Stimulated activated CD8-positive, alpha-beta memory T cell treated with anti-CD3 and anti-CD28 coated beads, Interleukin-7, amount 100 ng/mL, for 48 hours (primary cell): ENCODE measurements around the gene PKD1.

Experiments used
- DNase-seq, 2 donors: peaks; one replicate each; pipeline ENCODE4 v3.0.0-alpha.2; 2020; ENCODE audit warnings: low read depth in 1 of 2; ENCODE audit errors: extremely low read depth in 1 of 2

PKD1 gene

DNA sequence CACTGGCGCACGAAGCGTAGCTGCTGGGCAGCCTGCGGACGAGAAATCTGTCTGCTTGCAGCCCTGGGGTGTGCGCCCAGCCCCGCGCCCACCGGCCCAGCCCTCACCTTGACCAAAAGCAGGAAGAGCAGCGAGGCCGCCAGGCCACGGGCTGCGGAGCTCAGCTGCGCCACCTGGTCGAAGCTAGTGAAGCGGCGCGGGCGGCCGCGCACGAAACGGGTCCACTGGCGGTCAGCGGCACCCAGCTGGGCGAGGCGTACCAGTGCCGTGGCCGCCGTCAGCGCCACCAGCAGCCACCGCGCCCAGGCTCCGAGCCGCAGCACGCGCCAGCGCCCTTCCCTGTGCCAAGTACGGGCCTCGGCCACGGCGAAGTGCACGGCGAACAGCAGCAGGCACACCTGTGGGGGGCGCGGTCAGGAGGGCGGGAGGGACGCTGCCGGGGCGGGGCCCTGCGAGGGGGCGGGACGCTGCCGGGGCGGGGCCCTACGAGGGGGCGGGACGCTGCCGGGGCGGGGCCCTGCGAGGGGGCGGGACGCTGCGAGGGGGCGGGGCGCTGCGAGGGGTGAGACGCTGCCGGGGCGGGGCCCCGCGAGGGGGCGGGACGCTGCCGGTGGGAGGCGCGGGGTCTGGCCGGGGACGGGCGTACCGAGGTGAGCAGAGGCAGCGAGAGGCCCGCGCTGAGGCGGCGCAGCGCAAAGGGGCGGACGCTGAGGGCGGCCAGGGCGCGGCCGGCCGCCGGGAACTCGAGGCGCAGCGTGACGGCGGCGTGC is 44.7 kb downstream of the PKD1 start:
- no peak for DNase-seq

DNA sequence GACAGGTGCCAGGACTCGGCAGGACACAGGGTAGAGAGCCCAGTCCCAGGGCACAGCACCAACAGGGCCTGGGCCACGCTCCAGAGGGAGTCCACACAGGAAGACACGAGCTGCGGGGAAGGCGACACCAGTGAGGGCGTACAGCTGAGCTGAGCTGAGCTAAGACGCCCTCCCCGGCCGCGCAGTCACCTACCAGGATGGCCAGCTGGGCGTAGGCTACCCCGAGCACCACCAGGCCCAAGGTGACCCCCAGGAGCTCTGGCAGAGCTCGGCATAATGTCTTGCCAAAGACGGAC is 45.3 kb downstream of the PKD1 start:
- no peak for DNase-seq

DNA sequence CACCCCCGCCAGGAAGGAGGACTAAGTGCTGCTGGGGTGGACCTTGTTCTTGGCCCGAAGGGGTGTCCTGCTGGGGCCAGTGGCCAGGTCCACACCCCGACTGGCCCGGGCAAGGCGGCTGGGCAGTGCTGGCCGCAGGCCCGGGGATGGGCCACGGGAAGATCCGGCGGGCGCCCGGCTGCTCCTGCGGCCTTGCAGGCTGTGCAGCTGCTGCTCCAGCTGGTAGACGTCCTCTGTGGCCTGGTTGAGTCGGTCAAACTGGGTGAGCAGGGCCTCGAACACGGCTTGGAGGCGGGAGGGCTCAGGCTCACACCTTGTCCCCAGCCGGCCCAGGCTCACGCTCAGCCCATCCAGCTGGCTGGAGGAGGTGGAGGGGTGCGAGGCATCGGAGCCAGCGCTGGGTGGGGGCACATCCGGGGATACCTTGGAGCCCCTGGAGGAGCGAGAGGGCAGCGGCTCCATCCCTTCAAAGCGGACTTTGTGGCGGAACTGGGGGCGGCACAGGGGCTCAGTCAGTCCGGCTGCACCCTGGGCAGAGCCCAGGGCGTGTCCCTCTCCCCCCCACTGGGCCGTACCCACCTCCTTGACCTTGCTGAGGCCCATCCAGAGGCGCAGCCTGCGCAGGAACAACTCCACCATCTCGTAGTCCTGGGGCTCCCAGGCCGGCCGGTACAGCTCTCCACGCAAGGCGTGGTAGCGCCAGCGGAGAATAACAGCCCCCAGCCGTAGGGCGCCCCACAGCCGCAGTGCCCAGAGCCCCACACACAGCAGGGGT is 45.8 kb downstream of the PKD1 start:
- no peak for DNase-seq

DNA sequence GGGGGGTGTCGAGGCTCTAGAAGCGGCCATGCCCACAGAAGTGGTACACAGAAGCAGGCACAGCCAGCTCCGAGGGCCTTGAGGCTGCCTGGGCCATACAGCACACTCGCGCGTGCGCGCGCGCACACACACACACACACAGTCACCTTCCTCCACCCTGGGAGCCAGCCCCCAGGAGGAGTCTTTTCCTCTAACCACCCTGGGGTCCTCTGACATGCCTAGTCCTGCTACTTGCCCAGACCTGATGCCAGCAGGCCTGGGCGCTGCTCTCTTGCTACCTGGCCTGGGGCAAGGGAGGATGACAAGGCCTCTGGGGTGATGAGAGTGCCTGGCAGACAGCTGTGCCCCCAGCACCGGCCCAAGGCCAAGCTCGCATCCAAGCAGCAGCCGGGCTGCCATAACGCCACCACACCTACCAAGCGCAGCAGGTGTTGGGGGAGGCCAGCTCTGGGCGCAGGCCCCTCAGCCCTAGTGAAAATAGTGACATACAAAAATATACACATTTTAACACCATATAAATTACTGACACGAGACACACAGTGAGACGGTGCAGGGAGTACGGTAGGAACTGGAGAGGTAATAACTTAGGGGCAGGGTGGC is 46.8 kb downstream of the PKD1 start:
- no peak for DNase-seq

DNA sequence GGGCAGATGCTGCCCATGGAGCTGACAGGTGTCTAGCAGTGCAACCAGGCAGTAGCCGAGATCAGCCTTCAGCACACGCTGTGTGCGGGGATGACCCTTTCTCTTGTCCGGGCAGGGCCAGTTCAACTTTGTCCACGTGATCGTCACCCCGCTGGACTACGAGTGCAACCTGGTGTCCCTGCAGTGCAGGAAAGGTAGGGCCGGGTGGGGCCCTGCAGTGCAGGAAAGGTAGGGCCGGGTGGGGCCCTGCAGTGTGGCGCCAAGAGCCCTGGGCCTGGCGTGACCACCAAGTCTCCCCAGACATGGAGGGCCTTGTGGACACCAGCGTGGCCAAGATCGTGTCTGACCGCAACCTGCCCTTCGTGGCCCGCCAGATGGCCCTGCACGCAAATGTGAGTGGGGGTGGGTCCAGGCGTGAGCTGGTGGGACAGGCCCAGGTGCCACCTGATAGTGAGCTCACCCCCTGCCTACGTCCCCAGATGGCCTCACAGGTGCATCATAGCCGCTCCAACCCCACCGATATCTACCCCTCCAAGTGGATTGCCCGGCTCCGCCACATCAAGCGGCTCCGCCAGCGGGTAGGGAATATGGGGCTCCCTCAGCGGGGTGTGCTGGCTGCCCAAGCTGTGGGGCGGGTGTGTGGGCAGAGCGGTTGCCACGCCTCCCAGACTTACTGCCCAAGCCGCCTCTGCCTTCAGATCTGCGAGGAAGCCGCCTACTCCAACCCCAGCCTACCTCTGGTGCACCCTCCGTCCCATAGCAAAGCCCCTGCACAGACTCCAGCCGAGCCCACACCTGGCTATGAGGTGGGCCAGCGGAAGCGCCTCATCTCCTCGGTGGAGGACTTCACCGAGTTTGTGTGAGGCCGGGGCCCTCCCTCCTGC is 47.7 kb downstream of the PKD1 start:
- no peak for DNase-seq

DNA sequence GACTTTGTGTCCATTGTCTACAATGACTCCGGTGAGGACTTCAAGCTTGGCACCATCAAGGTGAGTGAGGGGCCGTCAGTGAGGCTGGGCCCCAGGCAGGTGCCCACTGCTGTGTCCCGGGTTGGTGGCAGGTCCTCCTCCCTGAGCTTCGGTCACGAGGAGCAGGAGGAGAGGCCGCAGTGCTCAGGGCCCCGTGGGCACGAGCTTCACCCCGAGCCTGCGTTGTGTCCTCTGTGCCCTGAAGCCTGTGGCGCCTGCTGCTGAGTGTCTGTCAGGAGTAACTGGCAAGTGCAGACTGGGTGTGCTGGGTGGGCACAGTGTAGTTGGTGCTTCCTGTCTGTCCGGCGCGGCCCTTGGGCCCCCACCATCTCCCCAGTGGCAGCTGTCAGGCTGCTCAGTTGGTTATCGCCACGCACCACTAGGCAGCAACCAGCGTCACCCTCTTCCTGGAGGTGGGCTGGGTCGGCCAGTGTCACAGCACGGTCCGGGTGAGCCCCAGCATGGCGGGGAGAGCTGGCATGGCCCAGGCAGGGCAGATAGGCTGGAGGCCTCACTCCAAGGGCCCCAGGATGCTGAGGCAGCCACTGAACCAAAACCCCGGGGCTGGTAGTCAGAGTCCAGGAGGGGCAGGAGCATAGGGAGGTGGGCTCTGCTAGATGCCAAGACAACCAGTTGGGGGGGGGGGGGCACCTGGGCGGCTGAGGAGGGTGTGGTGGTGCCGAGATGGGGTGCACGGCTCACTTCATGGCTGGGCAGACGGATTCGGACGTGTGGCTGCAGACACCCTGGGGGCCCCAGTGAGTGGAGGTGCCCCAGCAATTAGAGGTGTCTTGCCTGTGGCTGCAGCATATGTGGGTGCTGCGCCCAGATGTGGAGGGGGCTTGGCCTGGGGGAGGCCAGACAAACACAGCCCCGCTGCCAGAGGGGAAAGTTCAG is 48.6 kb downstream of the PKD1 start:
- DNase-seq, result no peak

DNA sequence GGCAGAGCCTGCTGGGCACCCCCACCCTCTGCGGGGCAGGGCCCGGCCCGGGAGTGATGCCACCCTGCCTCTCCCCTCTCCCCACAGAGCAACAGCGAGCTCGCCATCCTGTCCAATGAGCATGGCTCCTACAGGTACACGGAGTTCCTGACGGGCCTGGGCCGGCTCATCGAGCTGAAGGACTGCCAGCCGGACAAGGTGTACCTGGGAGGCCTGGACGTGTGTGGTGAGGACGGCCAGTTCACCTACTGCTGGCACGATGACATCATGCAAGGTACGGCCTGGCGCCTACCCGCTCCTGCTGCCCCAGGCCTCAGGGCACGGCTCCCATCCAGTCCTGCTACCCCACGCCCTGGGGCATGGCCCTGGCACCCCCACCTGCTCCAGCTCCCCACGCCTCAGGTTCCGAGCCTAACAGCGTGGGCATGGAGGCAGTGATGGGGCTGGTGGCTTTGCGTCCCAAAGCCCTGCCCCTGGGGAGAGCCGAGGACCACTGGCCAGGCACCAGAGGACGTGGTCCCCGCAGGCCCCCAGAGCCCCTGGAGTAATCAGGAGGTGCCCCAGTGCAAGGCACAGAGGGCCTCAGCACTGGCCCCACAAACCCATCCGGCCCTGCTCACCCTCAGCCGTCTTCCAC is 49.5 kb downstream of the PKD1 start:
- no peak for DNase-seq

DNA sequence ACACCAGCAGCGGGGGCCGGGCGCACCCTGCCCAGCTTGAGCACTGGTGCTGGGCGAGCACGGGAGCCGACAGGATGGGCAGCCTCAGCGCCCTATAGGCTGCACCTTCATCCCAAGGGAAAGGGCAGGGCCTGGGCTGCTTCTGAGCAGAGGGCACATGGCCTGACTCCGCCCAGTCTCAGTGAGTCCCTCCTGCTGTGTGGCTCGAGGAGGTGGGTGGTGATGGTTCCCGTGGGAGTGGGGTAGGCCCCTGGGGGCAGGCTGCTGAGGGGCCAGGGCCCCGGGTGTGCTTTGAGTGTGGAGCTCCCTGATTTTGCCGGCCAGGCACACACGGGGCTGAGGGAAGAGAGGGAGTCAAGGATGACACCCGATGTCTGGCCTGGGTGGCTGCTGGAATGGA is 50.0 kb downstream of the PKD1 start:
- DNase-seq, result no peak

DNA sequence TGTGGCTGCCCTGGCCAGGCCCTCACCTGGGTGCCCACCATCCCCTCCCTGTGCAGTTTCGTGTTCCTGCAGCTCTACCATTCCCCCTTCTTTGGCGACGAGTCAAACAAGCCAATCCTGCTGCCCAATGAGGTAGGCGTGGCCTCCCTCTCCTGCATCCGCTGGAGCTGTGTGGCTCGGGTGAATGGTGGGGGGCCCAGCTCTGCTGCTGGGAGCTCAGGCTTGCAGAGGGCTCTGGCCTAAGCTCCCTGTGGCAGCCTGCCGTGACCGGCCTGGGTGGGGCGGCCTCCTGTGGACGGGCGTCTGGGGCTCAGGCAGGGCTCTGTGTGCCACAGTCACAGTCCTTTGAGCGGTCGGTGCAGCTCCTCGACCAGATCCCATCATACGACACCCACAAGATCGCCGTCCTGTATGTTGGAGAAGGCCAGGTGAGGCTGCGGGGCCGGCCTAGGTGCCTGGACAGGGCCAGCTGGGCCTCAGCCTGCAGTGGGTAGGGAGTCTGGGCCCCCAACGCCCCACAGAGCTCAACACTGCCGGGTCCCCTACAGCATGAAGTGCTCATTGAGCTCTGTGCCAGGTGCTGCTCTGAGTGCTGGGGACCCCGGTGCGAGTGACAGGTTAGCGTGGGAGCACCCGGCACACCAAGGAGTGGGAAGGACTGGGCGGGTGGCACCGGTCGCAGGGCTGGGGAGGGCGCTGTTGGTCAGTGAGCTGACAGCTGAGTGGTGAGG is 50.6 kb downstream of the PKD1 start:
- no peak for DNase-seq

DNA sequence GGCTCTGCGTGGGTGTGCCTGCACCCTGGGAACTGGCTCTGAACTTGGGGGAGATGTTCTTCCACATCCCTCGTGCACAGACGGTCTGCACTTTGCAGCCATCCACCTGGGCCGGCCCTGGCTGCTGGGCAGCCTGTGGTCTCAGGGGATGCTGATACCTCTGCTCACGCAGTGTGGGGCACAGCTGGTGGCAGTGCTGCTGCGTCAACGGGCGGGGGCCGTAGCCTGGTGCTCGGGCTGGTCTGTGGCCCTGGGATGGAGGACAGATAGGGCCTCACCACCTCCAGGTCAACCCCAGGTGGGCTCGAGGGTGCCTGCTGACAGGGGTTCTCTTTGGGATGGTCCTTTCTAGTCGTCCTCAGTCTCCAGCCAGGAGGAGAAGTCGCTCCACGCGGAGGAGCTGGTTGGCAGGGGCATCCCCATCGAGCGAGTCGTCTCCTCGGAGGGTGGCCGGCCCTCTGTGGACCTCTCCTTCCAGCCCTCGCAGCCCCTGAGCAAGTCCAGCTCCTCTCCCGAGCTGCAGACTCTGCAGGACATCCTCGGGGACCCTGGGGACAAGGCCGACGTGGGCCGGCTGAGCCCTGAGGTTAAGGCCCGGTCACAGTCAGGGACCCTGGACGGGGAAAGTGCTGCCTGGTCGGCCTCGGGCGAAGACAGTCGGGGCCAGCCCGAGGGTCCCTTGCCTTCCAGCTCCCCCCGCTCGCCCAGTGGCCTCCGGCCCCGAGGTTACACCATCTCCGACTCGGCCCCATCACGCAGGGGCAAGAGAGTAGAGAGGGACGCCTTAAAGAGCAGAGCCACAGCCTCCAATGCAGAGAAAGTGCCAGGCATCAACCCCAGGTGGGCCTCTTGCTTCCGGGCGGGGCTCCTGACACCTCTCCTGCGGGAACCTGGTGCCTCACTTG is 51.6 kb downstream of the PKD1 start:
- no peak for DNase-seq

DNA sequence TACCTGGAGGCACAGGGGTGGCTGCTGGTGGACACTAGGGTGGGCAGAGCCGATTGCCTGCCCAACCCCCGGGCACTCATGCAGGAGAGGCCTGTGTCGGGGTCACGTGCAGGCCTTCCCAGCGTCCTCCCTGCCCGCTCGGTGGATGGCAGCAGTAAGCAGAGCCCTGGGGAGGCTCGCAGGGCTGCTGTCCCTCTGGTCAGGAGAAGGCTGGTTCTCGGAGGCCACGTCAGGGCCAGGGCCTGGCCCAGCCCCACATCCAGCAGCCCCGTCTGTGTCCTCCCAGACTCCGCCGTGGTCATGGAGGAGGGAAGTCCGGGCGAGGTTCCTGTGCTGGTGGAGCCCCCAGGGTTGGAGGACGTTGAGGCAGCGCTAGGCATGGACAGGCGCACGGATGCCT is 52.3 kb downstream of the PKD1 start:
- DNase-seq, result no peak

DNA sequence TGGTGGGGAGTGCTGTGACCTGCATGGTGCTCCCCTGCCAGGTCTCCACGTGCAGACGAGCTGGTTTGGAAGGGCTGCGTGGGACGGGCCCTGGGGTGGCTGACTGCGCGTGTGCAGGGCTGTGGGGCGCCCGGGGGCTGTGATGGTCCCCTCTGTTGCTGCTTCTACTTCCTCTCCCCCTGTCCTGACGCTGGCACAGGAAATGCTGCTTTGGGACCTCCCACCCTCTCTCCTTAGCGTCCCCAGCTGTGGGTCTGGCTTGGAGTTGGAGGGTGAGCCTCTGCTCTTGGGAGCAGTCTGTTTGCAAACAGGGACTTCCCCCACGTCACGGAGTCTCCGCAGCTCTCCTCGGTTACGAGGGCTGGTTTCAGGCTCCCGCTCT is 52.7 kb downstream of the PKD1 start:
- DNase-seq, result no peak

DNA sequence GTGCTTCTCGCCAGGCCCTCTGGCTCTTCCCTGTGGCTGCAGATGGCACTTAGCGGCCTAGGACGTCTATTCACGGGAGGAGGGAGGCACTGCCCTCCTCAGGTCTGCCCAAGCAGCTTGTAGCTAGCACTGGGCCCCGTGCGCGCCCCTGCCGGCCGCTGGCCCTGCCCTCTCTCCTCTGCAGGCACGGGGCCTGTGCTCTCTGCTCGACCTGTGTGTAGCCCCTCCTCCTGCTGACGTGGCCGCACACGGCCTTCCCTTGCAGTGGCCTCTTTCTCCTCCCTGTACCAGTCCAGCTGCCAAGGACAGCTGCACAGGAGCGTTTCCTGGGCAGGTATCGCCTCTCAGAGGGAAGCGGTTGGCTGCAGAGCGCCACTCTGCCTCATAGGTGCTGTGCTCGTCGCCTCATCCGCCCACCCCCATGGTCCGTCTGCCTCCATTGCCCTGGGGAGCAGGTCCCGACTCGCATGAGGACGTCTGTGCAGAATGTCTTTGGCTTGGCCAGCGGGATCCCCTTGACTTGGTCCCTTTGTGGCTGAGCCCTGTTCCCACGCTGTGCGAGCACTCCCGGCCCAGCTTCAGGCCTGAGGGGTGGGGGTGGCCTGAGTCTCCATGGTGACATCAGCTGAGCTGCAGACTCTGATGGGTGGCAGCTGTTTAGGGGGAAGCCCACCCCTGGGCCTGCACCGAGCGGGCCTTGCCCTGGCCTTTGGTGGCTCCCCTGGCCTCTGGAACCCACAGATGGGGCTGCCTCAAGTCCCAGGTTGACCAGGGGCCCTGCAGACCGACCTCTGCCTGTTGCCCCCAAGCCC is 53.3 kb downstream of the PKD1 start:
- no peak for DNase-seq

DNA sequence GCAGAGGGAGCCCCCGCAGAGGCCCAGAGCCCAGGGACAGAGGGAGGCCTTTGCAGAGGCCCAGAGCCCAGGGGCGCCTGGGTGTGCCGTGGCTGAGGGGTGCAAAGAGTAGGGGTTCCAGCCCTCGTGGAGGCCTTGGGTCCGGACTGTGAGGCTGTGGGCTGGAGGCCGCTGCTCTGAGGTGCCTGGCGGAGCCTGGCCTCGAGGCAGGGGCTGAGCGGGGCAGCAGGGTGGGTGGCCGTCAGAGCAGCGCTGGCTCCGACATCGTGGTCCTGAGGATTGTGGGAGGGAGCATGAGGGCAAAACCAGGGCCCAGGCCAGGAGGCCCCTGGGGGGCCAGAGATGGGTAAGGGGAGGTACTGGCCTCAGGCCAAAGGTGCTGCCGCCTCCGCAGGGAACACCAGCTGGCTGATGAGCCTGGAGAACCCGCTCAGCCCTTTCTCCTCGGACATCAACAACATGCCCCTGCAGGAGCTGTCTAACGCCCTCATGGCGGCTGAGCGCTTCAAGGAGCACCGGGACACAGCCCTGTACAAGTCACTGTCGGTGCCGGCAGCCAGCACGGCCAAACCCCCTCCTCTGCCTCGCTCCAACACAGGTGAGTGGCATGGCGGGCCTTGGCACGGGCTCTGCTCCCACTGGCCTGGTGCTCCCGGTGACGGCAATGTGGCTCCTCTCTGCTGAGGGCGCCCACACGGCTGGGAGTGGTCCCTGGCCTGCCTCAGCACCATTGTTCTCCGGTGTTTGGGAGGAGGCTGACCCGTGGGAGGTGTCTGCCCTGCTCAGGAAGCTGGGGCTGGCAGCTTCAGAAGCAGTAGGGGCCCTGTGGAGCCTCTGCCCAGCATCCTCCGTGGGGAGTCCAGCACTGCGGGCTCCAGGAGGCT is 54.3 kb downstream of the PKD1 start:
- no peak for DNase-seq

DNA sequence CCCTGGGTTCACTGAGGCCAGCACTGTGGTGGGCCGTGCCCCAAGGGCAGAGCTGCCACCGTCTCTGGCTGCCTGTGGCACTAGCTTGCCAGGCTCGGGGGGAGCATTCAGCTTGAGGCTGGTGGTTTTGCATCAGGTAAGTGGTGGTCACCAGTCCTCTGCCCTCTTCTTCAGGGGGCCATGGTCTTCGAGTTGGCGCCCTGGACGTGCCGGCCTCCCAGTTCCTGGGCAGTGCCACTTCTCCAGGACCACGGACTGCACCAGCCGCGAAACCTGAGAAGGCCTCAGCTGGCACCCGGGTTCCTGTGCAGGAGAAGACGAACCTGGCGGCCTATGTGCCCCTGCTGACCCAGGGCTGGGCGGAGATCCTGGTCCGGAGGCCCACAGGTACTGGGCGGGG is 55.7 kb downstream of the PKD1 start:
- DNase-seq, result no peak

DNA sequence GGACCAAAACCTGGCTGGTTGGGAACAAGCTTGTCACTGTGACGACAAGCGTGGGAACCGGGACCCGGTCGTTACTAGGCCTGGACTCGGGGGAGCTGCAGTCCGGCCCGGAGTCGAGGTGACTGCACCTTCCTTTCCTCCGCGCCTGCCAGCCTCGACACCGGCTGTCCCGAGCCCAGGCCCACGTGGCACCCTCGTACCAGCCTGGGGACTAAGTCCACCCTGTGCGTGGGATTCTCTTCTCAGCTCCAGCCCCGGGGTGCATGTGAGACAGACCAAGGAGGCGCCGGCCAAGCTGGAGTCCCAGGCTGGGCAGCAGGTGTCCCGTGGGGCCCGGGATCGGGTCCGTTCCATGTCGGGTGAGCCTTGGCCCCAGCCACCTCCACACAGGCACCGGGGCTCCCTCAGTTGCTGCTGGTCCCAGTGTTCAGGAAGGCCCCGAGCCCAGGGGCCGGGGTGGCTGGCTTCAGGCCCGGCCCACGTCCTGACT is 56.3 kb downstream of the PKD1 start:
- no peak for DNase-seq
